Measurements from ENCODE around the gene IRX1.

IRX1 gene

DNA sequence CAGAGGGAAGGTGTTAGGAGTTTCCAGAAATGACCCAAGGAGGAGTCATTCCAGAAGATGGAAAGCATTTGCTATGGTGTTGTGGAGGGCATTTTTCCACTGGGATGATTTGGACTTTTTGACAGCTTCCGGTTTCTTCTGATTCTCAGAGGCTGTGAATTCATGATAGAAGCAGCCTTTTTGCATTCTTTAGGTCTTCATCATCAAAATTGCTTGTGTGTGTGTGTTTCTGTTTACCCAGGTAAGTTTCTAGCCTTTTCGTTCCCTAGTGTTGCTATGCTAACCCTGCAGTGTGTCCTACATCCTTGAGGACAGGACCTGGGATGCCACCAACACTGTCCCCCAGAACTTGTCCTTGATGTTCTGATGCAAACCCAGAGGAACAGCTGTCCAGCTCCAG lies 19.6 kb downstream of the IRX1 start:
- H2BK5ac ChIP-seq (ENCODE audit: low read depth, low read length, poor library complexity) = no peak overlapping the region
- no peak overlapping the region for H3K14ac ChIP-seq (ENCODE audit: low read length)
- no peak overlapping the region for H4K12ac ChIP-seq (ENCODE audit: low read depth, low read length)
- no peaks in the 10 kb centered on the region for H3K79me2 ChIP-seq (ENCODE audit: control insufficient read depth, insufficient read depth, low read length, poor library complexity)
- no peaks in the 10 kb centered on the region for H3K36me3 ChIP-seq (ENCODE audit: control insufficient read depth in 1 of 2, insufficient read depth in 2 of 2, low read length in 2 of 2)
- no peak overlapping the region for H3K18ac ChIP-seq (ENCODE audit: low read length)
- H3K27ac ChIP-seq (ENCODE audit: low read depth, low read length) = no peak overlapping the region
- H3K4ac ChIP-seq (ENCODE audit: low read depth, low read length) = no peak overlapping the region
- H2BK12ac ChIP-seq (ENCODE audit: low read length) = no peak overlapping the region
- no peaks in the 10 kb centered on the region for H3K27me3 ChIP-seq (ENCODE audit: insufficient read depth, low read length)
- H2BK120ac ChIP-seq (ENCODE audit: insufficient read depth, low read length, poor library complexity) = no peak overlapping the region
- no peak overlapping the region for H3K4me2 ChIP-seq (ENCODE audit: low read length)
- no peaks in the 10 kb centered on the region for H3K79me1 ChIP-seq (ENCODE audit: low read length)
- H3K9me3 ChIP-seq (ENCODE audit: insufficient read depth, low read depth, low read length) = peaks cover 4% of the 10 kb centered on the region
- no peak overlapping the region for H3K9ac ChIP-seq (ENCODE audit: low read length)
- H3K23ac ChIP-seq (ENCODE audit: low read length) = no peak overlapping the region
- no peak overlapping the region for H4K8ac ChIP-seq (ENCODE audit: low read depth, low read length)
- no peak overlapping the region for H2AFZ ChIP-seq (ENCODE audit: insufficient read depth, low read length, poor library complexity)
- H4K91ac ChIP-seq (ENCODE audit: low read depth, low read length) = no peak overlapping the region
- no CpG with 5 or more reads among the region's 2 CpGs for WGBS (ENCODE audit: extremely low coverage, insufficient coverage, insufficient read length)
- DNase-seq = no peak
- no peaks in the 10 kb centered on the region for H3K4me1 ChIP-seq (ENCODE audit: control insufficient read depth in 1 of 2, insufficient read depth in 2 of 2, low read length in 2 of 2)
- no peak overlapping the region for H2AK5ac ChIP-seq (ENCODE audit: low read length)
- no peak overlapping the region for H3K4me3 ChIP-seq (ENCODE audit: low read depth, low read length)

- Histone ChIP-seq H2BK12ac (ENCODE audit: low read length) (no peak overlapping the region), H3K14ac (ENCODE audit: low read length) (no peak overlapping the region), H2AFZ (ENCODE audit: insufficient read depth, low read length, poor library complexity) (no peak overlapping the region), H3K4me2 (ENCODE audit: low read length) (no peak overlapping the region), H4K8ac (ENCODE audit: low read depth, low read length) (no peak overlapping the region), H3K36me3 (ENCODE audit: control insufficient read depth in 1 of 2, insufficient read depth in 2 of 2, low read length in 2 of 2) (no peaks in the 10 kb centered on the region), H3K27ac (ENCODE audit: low read depth, low read length) (no peak overlapping the region), H3K23ac (ENCODE audit: low read length) (no peak overlapping the region), H3K18ac (ENCODE audit: low read length) (no peak overlapping the region), H2AK5ac (ENCODE audit: low read length) (no peak overlapping the region), H2BK120ac (ENCODE audit: insufficient read depth, low read length, poor library complexity) (no peak overlapping the region), H3K9me3 (ENCODE audit: insufficient read depth, low read depth, low read length) (peaks cover 4% of the 10 kb centered on the region), H4K91ac (ENCODE audit: low read depth, low read length) (no peak overlapping the region), H3K27me3 (ENCODE audit: insufficient read depth, low read length) (no peaks in the 10 kb centered on the region), H3K4ac (ENCODE audit: low read depth, low read length) (no peak overlapping the region), H3K9ac (ENCODE audit: low read length) (no peak overlapping the region), H3K4me3 (ENCODE audit: low read depth, low read length) (peak overlapping the region; percentile 4), H2BK5ac (ENCODE audit: low read depth, low read length, poor library complexity) (no peak overlapping the region), H3K79me1 (ENCODE audit: low read length) (no peaks in the 10 kb centered on the region), H3K79me2 (ENCODE audit: control insufficient read depth, insufficient read depth, low read length, poor library complexity) (no peaks in the 10 kb centered on the region), H4K12ac (ENCODE audit: low read depth, low read length) (no peak overlapping the region), H3K4me1 (ENCODE audit: control insufficient read depth in 1 of 2, insufficient read depth in 2 of 2, low read length in 2 of 2) (no peaks in the 10 kb centered on the region)
- no peak for DNase-seq
- WGBS (ENCODE audit: extremely low coverage, insufficient coverage, insufficient read length) = no CpG with 5 or more reads among the region's 13 CpGs
These were observed 20.2 kb downstream of the IRX1 start for GRCh38 chr5:3615829-3616228.

DNA sequence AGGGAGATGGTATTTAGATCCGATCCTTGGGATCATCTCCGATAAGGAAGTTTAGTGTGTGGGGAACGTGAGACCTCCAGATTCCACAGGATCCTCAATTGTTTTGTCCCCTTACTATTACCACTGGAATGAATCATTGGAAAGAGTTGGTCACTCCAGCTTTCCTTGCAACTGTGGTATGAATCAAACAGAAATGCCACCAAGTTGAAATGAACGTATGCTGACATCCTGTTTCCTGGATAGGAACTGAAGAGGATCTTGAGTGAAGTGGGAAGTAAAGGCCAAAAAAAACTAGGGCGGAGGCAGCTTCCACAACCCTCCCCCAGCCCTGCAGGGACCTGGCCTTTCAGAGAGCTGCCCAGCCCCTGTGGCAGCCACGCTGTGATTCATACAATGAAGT lies 23.9 kb downstream of the IRX1 start:
- Histone ChIP-seq H2AFZ (ENCODE audit: insufficient read depth, low read length, poor library complexity) (no peak overlapping the region), H3K4me2 (ENCODE audit: low read length) (no peak overlapping the region), H3K79me1 (ENCODE audit: low read length) (no peaks in the 10 kb centered on the region), H3K4ac (ENCODE audit: low read depth, low read length) (no peak overlapping the region), H3K27me3 (ENCODE audit: insufficient read depth, low read length) (no peaks in the 10 kb centered on the region), H3K18ac (ENCODE audit: low read length) (no peak overlapping the region), H2BK5ac (ENCODE audit: low read depth, low read length, poor library complexity) (no peak overlapping the region), H3K79me2 (ENCODE audit: control insufficient read depth, insufficient read depth, low read length, poor library complexity) (no peaks in the 10 kb centered on the region), H3K9ac (ENCODE audit: low read length) (no peak overlapping the region), H3K14ac (ENCODE audit: low read length) (no peak overlapping the region), H3K27ac (ENCODE audit: low read depth, low read length) (no peak overlapping the region), H2AK5ac (ENCODE audit: low read length) (no peak overlapping the region), H3K9me3 (ENCODE audit: insufficient read depth, low read depth, low read length) (peaks cover 2% of the 10 kb centered on the region), H4K91ac (ENCODE audit: low read depth, low read length) (no peak overlapping the region), H3K23ac (ENCODE audit: low read length) (no peak overlapping the region), H4K8ac (ENCODE audit: low read depth, low read length) (no peak overlapping the region), H4K12ac (ENCODE audit: low read depth, low read length) (no peak overlapping the region), H3K4me3 (ENCODE audit: low read depth, low read length) (no peak overlapping the region), H3K36me3 (ENCODE audit: control insufficient read depth in 1 of 2, insufficient read depth in 2 of 2, low read length in 2 of 2) (no peaks in the 10 kb centered on the region), H3K4me1 (ENCODE audit: control insufficient read depth in 1 of 2, insufficient read depth in 2 of 2, low read length in 2 of 2) (no peaks in the 10 kb centered on the region), H2BK12ac (ENCODE audit: low read length) (no peak overlapping the region), H2BK120ac (ENCODE audit: insufficient read depth, low read length, poor library complexity) (no peak overlapping the region)
- no peak for DNase-seq
- WGBS (ENCODE audit: extremely low coverage, insufficient coverage, insufficient read length) = no CpG with 5 or more reads among the region's 6 CpGs

DNA sequence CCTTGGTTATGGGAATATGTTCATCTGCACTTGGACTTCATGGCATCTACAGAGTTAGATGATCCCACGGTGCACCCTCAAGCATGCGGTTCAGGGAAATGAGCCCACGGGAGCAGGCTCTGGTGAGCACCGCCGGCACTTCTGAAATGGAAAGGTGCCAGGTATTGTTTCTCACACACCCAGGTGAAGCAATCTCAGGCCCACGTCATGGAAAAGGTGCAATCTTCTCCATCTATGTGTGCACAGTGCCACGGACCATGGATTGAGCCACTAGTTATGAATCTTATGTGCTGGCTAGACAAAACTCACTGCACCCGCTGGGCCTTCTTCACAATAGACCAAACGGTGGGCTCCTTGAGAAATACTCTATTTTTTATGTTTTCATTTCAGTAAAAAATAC lies 27.3 kb downstream of the IRX1 start:
- Histone ChIP-seq H3K27me3 (ENCODE audit: insufficient read depth, low read length) (no peaks in the 10 kb centered on the region), H4K12ac (ENCODE audit: low read depth, low read length) (no peak overlapping the region), H3K23ac (ENCODE audit: low read length) (no peak overlapping the region), H3K4ac (ENCODE audit: low read depth, low read length) (no peak overlapping the region), H3K36me3 (ENCODE audit: control insufficient read depth in 1 of 2, insufficient read depth in 2 of 2, low read length in 2 of 2) (no peaks in the 10 kb centered on the region), H3K14ac (ENCODE audit: low read length) (no peak overlapping the region), H3K4me1 (ENCODE audit: control insufficient read depth in 1 of 2, insufficient read depth in 2 of 2, low read length in 2 of 2) (no peaks in the 10 kb centered on the region), H3K18ac (ENCODE audit: low read length) (no peak overlapping the region), H2BK120ac (ENCODE audit: insufficient read depth, low read length, poor library complexity) (no peak overlapping the region), H3K27ac (ENCODE audit: low read depth, low read length) (no peak overlapping the region), H2AFZ (ENCODE audit: insufficient read depth, low read length, poor library complexity) (no peak overlapping the region), H3K9me3 (ENCODE audit: insufficient read depth, low read depth, low read length) (peaks cover 3% of the 10 kb centered on the region), H2BK12ac (ENCODE audit: low read length) (no peak overlapping the region), H3K79me2 (ENCODE audit: control insufficient read depth, insufficient read depth, low read length, poor library complexity) (no peaks in the 10 kb centered on the region), H4K8ac (ENCODE audit: low read depth, low read length) (no peak overlapping the region), H3K79me1 (ENCODE audit: low read length) (no peaks in the 10 kb centered on the region), H3K4me2 (ENCODE audit: low read length) (no peak overlapping the region), H3K9ac (ENCODE audit: low read length) (no peak overlapping the region), H3K4me3 (ENCODE audit: low read depth, low read length) (no peak overlapping the region), H2AK5ac (ENCODE audit: low read length) (no peak overlapping the region), H2BK5ac (ENCODE audit: low read depth, low read length, poor library complexity) (no peak overlapping the region), H4K91ac (ENCODE audit: low read depth, low read length) (no peak overlapping the region)
- no CpG with 5 or more reads among the region's 9 CpGs for WGBS (ENCODE audit: extremely low coverage, insufficient coverage, insufficient read length)
- no peak for DNase-seq
